Erythroblast (primary cell): ENCODE measurements around the gene CTNNA2.

Source experiments
- DNase-seq, 2 experiments: peaks; one replicate each; lab custom pipeline; 2025; lab: John Stamatoyannopoulos, UW
- GATA1 ChIP-seq: IDR thresholded peaks from 2 replicates; pipeline ENCODE4 v1.6.1; 2011; ENCODE audit warnings: low read depth, mild to moderate bottlenecking, control low read depth, low read length, moderate library complexity
- POLR2A ChIP-seq: IDR thresholded peaks from 2 replicates; pipeline ENCODE4 v1.6.1; 2011; ENCODE audit warnings: mild to moderate bottlenecking, low read length

The CTNNA2 gene

GRCh38 chr2:80348078-80348477, 835.2 kb downstream of the CTNNA2 start:
- TF ChIP-seq POLR2A (no peak), GATA1 (no peak)
- DNase-seq, result no peak

GRCh38 chr2:80348953-80349352, 836.1 kb downstream of the CTNNA2 start:
- TF ChIP-seq POLR2A, result no peak
- TF ChIP-seq GATA1, result no peak
- no peak for DNase-seq

GRCh38 chr2:80351231-80351630, 838.4 kb downstream of the CTNNA2 start:
- no peak for DNase-seq
- TF ChIP-seq GATA1, result no peak
- TF ChIP-seq POLR2A, result no peak

- TF ChIP-seq POLR2A (no peak), GATA1 (no peak)
- no peak for DNase-seq
These were observed 842.0 kb downstream of the CTNNA2 start for GRCh38 chr2:80354858-80355257.

- TF ChIP-seq GATA1, result no peak
- no peak for TF ChIP-seq POLR2A
- DNase-seq, result no peak
These were observed 849.1 kb downstream of the CTNNA2 start for GRCh38 chr2:80361904-80362303.

GRCh38 chr2:80363330-80363729, 850.5 kb downstream of the CTNNA2 start:
- no peak for TF ChIP-seq GATA1
- no peak for TF ChIP-seq POLR2A
- DNase-seq, result no peak

- DNase-seq, result no peak
- TF ChIP-seq POLR2A (no peak), GATA1 (no peak)
These were observed 851.0 kb downstream of the CTNNA2 start for GRCh38 chr2:80363791-80364349.

- no peak for DNase-seq
- TF ChIP-seq POLR2A, result no peak
- no peak for TF ChIP-seq GATA1
These were observed 851.8 kb downstream of the CTNNA2 start for GRCh38 chr2:80364524-80365212.

GRCh38 chr2:80365762-80366161, 852.9 kb downstream of the CTNNA2 start:
- DNase-seq, result no peak

GRCh38 chr2:80370375-80371009, 857.6 kb downstream of the CTNNA2 start:
- DNase-seq, result peak; percentile 2 to 37
- no peak for TF ChIP-seq POLR2A
- TF ChIP-seq GATA1, result no peak

More at GRCh38 chr2:80365762-80366161, 852.9 kb downstream of the CTNNA2 start:
- TF ChIP-seq POLR2A, result no peak
- TF ChIP-seq GATA1, result no peak

GRCh38 chr2:80374105-80374504, 861.3 kb downstream of the CTNNA2 start:
- no peak for DNase-seq
- no peak for TF ChIP-seq GATA1
- TF ChIP-seq POLR2A, result no peak

GRCh38 chr2:80377071-80377470, 864.2 kb downstream of the CTNNA2 start:
- TF ChIP-seq GATA1, result no peak
- no peak for TF ChIP-seq POLR2A
- DNase-seq, result no peak

GRCh38 chr2:80380736-80381135, 867.9 kb downstream of the CTNNA2 start:
- DNase-seq, result no peak
- TF ChIP-seq POLR2A (no peak), GATA1 (no peak)

GRCh38 chr2:80381666-80382065, 868.8 kb downstream of the CTNNA2 start:
- DNase-seq, result no peak
- TF ChIP-seq GATA1 (no peak), POLR2A (no peak)

GRCh38 chr2:80392441-80392840, 879.6 kb downstream of the CTNNA2 start:
- no peak for DNase-seq
- TF ChIP-seq GATA1 (no peak), POLR2A (no peak)
